OCI-LY1 (cell line): Measurements from ENCODE around the gene C14orf180.

Source experiments
- H2AFZ ChIP-seq: fragments of 200-600 bp; sonication (generic), shearing (Covaris generic); 2 replicates; pipeline ENCODE4 v1.6.0; 2014; ENCODE audit warnings: antibody characterized with exemption, mild to moderate bottlenecking, low read length
- H3F3A ChIP-seq: fragments of 200-600 bp; sonication (generic), shearing (Covaris generic); 2 replicates; pipeline ENCODE4 v1.6.0; 2014; ENCODE audit warnings: mild to moderate bottlenecking, antibody characterized with exemption, low read length, moderate library complexity; ENCODE audit not compliant: insufficient read depth
- H3K27ac ChIP-seq: fragments of 200-600 bp; sonication (generic); 2 replicates; pipeline ENCODE4 v1.5.1; 2014; ENCODE audit warnings: low read length, mixed run types, mild to moderate bottlenecking, low read depth; ENCODE audit not compliant: poor library complexity, severe bottlenecking
- H3K27me3 ChIP-seq: fragments of 200-600 bp; sonication (generic); 2 replicates; pipeline ENCODE4 v1.6.0; 2014; ENCODE audit warnings: antibody characterized with exemption, mild to moderate bottlenecking, low read length, moderate library complexity; ENCODE audit not compliant: insufficient read depth
- H3K36me3 ChIP-seq: fragments of 200-600 bp; sonication (generic); 2 replicates; pipeline ENCODE4 v1.6.1; 2014; ENCODE audit warnings: mild to moderate bottlenecking, antibody characterized with exemption, low read length, moderate library complexity, mixed read lengths; ENCODE audit not compliant: insufficient read depth
- H3K4me1 ChIP-seq: fragments of 200-600 bp; sonication (generic); 2 replicates; pipeline ENCODE4 v1.5.1; 2014; ENCODE audit warnings: mild to moderate bottlenecking, low read length, moderate library complexity; ENCODE audit not compliant: insufficient read depth, severe bottlenecking
- H3K4me2 ChIP-seq: fragments of 200-600 bp; sonication (generic), shearing (Covaris generic); 2 replicates; pipeline ENCODE4 v1.6.1; 2014; ENCODE audit warnings: low read length
- H3K4me3 ChIP-seq: fragments of 200-600 bp; sonication (generic); 2 replicates; pipeline ENCODE4 v1.5.1; 2014; ENCODE audit warnings: low read length, low read depth, mild to moderate bottlenecking, mixed read lengths; ENCODE audit not compliant: poor library complexity, severe bottlenecking
- H3K79me2 ChIP-seq: fragments of 200-600 bp; shearing (Covaris generic); 2 replicates; pipeline ENCODE4 v1.6.1; 2016; ENCODE audit warnings: mixed run types, low read length, mixed read lengths; ENCODE audit not compliant: insufficient read depth
- H3K9ac ChIP-seq: fragments of 200-600 bp; sonication (generic), shearing (Covaris generic); 2 replicates; pipeline ENCODE4 v1.6.1; 2014; ENCODE audit warnings: mild to moderate bottlenecking, low read length, mixed read lengths
- H3K9me2 ChIP-seq: fragments of 200-600 bp; sonication (generic), shearing (Covaris generic); 2 replicates; pipeline ENCODE4 v1.6.1; 2014; ENCODE audit warnings: low read depth, mild to moderate bottlenecking, low read length, mixed read lengths
- H3K9me3 ChIP-seq: fragments of 200-600 bp; shearing (Covaris generic); 2 replicates; pipeline ENCODE4 v1.6.1; 2014; ENCODE audit warnings: low read length, mixed read lengths
- H4K20me1 ChIP-seq: fragments of 200-600 bp; sonication (generic), shearing (Covaris generic); 2 replicates; pipeline ENCODE4 v1.6.0; 2016; ENCODE audit warnings: mild to moderate bottlenecking, low read length; ENCODE audit not compliant: insufficient read depth
- CTCF ChIP-seq: fragments of 200-600 bp; sonication (generic), shearing (Covaris generic); IDR thresholded peaks from 2 replicates; pipeline ENCODE4 v1.5.1; 2017; ENCODE audit warnings: mild to moderate bottlenecking, antibody characterized with exemption, low read length, moderate library complexity, mixed read lengths
- EZH2 ChIP-seq: fragments of 200-600 bp; sonication (generic), shearing (Covaris generic); IDR thresholded peaks from 2 replicates; pipeline ENCODE4 v1.8.0; 2017; ENCODE audit warnings: borderline replicate concordance, mixed run types, mild to moderate bottlenecking, antibody characterized with exemption, low read length, moderate library complexity, mixed read lengths

The C14orf180 gene

GRCh38 chr14:104571246-104571645, 8.3 kb upstream of the C14orf180 start:
- Histone ChIP-seq H3K4me2 (no peak overlapping the region), H3K4me1 (no peaks in the 10 kb centered on the region), H3K27ac (no peak overlapping the region), H3K9ac (no peak overlapping the region), H3K27me3 (peaks cover 20% of the 10 kb centered on the region), H4K20me1 (no peaks in the 10 kb centered on the region), H3K79me2 (no peaks in the 10 kb centered on the region), H3F3A (no peaks in the 10 kb centered on the region), H2AFZ (no peak overlapping the region), H3K9me3 (no peaks in the 10 kb centered on the region), H3K36me3 (no peaks in the 10 kb centered on the region), H3K4me3 (no peak overlapping the region), H3K9me2 (no peaks in the 10 kb centered on the region)
- TF ChIP-seq CTCF (no peak), EZH2 (no peak)

- H3K36me3 ChIP-seq = no peaks in the 10 kb centered on the region
- no peaks in the 10 kb centered on the region for H3K4me1 ChIP-seq
- no peak overlapping the region for H2AFZ ChIP-seq
- TF ChIP-seq CTCF (no peak), EZH2 (no peak)
- no peak overlapping the region for H3K4me3 ChIP-seq
- H3K79me2 ChIP-seq = no peaks in the 10 kb centered on the region
- H3K27ac ChIP-seq = no peak overlapping the region
- H3K27me3 ChIP-seq = peaks cover 18% of the 10 kb centered on the region
- H3K9me3 ChIP-seq = no peaks in the 10 kb centered on the region
- no peaks in the 10 kb centered on the region for H4K20me1 ChIP-seq
- H3K4me2 ChIP-seq = no peak overlapping the region
- no peaks in the 10 kb centered on the region for H3K9me2 ChIP-seq
- H3K9ac ChIP-seq = no peak overlapping the region
- H3F3A ChIP-seq = no peaks in the 10 kb centered on the region
These were observed 7.4 kb upstream of the C14orf180 start for GRCh38 chr14:104572024-104572626.

- TF ChIP-seq CTCF (no peak), EZH2 (no peak)
- no peak overlapping the region for H3K4me3 ChIP-seq
- no peaks in the 10 kb centered on the region for H4K20me1 ChIP-seq
These were observed 6.9 kb upstream of the C14orf180 start for GRCh38 chr14:104572668-104573067.

More at GRCh38 chr14:104572668-104573067, 6.9 kb upstream of the C14orf180 start:
- Histone ChIP-seq H3K4me1 (no peaks in the 10 kb centered on the region), H2AFZ (no peak overlapping the region), H3K79me2 (no peaks in the 10 kb centered on the region), H3K36me3 (no peaks in the 10 kb centered on the region), H3K4me2 (no peak overlapping the region), H3K9me2 (no peaks in the 10 kb centered on the region), H3F3A (no peaks in the 10 kb centered on the region), H3K9me3 (no peaks in the 10 kb centered on the region), H3K9ac (no peak overlapping the region), H3K27me3 (peaks cover 20% of the 10 kb centered on the region), H3K27ac (no peak overlapping the region)
